H1 (cell line): ENCODE results near the gene YBX1.

ENCODE experiments used
- ATF2 ChIP-seq: IDR thresholded peaks from 2 replicates; pipeline ENCODE4 v1.6.1; 2012; ENCODE audit warnings: low read length, inconsistent platforms
- CTCF ChIP-seq, 3 experiments: IDR thresholded peaks; 1 replicate in 2 of 3; 2 replicates in 1 of 3; pipeline versions ENCODE4 v1.5.1 to v1.6.1; 2011; ENCODE audit warnings: low read length in 3 of 3, mild to moderate bottlenecking in 3 of 3, inconsistent platforms in 2 of 3, low read depth in 1 of 3, moderate library complexity in 1 of 3; ENCODE audit not compliant: insufficient read depth in 1 of 3; ENCODE audit errors: control extremely low read depth in 1 of 3
- EGR1 ChIP-seq: IDR thresholded peaks from 2 replicates; pipeline ENCODE4 v1.6.1; 2011; ENCODE audit warnings: low read depth, low read length, borderline replicate concordance
- EZH2 ChIP-seq: fragments of 200-600 bp; sonication (generic); IDR thresholded peaks from 2 replicates; pipeline ENCODE4 v1.7.1; 2012; ENCODE audit warnings: low read depth, mild to moderate bottlenecking, moderate library complexity, low read length, inconsistent platforms; ENCODE audit not compliant: severe bottlenecking
- JUN ChIP-seq: IDR thresholded peaks from 2 replicates; pipeline ENCODE4 v1.6.1; 2011; ENCODE audit warnings: low read depth, mild to moderate bottlenecking, improper control_type of control experiment, low read length
- JUND ChIP-seq: IDR thresholded peaks from 2 replicates; pipeline ENCODE4 v1.6.1; 2011; ENCODE audit warnings: mild to moderate bottlenecking, improper control_type of control experiment, low read length
- POLR2A ChIP-seq, 2 experiments: IDR thresholded peaks; 1 replicate in 1 of 2; 2 replicates in 1 of 2; pipeline ENCODE4 v1.6.1; 2011; ENCODE audit warnings: low read depth in 2 of 2, low read length in 2 of 2, mild to moderate bottlenecking in 2 of 2; ENCODE audit errors: control extremely low read depth in 1 of 2
- POLR2AphosphoS5 ChIP-seq: IDR thresholded peaks from 2 replicates; pipeline ENCODE4 v1.6.1; 2011; ENCODE audit warnings: low read depth, low read length
- SUZ12 ChIP-seq: fragments of 200-600 bp; sonication (generic); IDR thresholded peaks from 2 replicates; pipeline ENCODE4 v1.6.1; 2012; ENCODE audit warnings: mild to moderate bottlenecking, inconsistent platforms, low read length, moderate library complexity, mixed read lengths
- TEAD4 ChIP-seq: IDR thresholded peaks from 2 replicates; pipeline ENCODE4 v1.6.1; 2012; ENCODE audit warnings: low read depth, low read length, inconsistent platforms, mixed read lengths
- USF2 ChIP-seq: IDR thresholded peaks from 2 replicates; pipeline ENCODE4 v1.6.1; 2011; ENCODE audit warnings: low read length, improper control_type of control experiment
- YY1 ChIP-seq: IDR thresholded peaks from 2 replicates; pipeline ENCODE4 v1.6.1; 2011; ENCODE audit warnings: low read depth, mild to moderate bottlenecking, low read length

GRCh38 chr1:42674214-42674613, 8.0 kb upstream of the YBX1 start:
- TF ChIP-seq EZH2, result no peak
- TF ChIP-seq TEAD4, result no peak
- TF ChIP-seq POLR2A (IDR thresholded peaks at IDR 0.05; ENCODE audit: control extremely low read depth in 1 of 2, low read depth in 2 of 2, low read length in 2 of 2), result no peak
- no peak for TF ChIP-seq POLR2AphosphoS5
- no peak for TF ChIP-seq YY1
- no peak for TF ChIP-seq JUN
- no peak for TF ChIP-seq ATF2
- TF ChIP-seq CTCF (IDR thresholded peaks at IDR 0.05; ENCODE audit: control extremely low read depth in 1 of 3, insufficient read depth in 1 of 3, low read depth in 1 of 3, low read length in 3 of 3), result no peak
- no peak for TF ChIP-seq SUZ12
- TF ChIP-seq USF2, result no peak
- no peak for TF ChIP-seq EGR1
- no peak for TF ChIP-seq JUND
